Measurements from ENCODE around the gene TRIM8.

The TRIM8 gene

DNA sequence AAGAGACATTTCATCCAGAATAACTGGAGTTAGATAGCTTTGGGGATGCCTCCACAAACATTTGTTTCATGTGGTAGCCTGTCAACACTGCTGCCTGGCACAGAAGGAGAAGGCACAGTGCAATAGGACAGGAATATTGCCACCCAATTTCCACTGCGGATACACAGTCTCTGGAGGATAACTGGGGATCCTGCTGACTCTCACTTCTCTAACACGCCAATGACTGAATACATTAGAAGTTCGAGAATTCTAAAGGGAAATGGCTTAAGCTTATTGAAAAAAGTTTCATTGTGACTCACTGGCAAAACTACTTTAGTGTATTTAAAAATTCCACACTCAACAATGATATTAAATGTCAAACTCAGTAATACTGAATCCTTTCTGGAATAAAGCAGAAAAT lies 57.0 kb downstream of the TRIM8 start:
- TF ChIP-seq, protein P1, sequence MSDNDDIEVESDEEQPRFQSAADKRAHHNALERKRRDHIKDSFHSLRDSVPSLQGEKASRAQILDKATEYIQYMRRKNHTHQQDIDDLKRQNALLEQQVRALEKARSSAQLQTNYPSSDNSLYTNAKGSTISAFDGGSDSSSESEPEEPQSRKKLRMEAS (IDR thresholded peaks at IDR 0.05): no peak
- no peak for TF ChIP-seq CREB1 (IDR thresholded peaks at IDR 0.05; ENCODE audit: low read depth)
- no peak for TF ChIP-seq ZBTB7A (IDR thresholded peaks at IDR 0.05; ENCODE audit: low read depth)
- no peak for TF ChIP-seq TAF1 (IDR thresholded peaks at IDR 0.05; ENCODE audit: low read depth)
- TF ChIP-seq, protein P2, sequence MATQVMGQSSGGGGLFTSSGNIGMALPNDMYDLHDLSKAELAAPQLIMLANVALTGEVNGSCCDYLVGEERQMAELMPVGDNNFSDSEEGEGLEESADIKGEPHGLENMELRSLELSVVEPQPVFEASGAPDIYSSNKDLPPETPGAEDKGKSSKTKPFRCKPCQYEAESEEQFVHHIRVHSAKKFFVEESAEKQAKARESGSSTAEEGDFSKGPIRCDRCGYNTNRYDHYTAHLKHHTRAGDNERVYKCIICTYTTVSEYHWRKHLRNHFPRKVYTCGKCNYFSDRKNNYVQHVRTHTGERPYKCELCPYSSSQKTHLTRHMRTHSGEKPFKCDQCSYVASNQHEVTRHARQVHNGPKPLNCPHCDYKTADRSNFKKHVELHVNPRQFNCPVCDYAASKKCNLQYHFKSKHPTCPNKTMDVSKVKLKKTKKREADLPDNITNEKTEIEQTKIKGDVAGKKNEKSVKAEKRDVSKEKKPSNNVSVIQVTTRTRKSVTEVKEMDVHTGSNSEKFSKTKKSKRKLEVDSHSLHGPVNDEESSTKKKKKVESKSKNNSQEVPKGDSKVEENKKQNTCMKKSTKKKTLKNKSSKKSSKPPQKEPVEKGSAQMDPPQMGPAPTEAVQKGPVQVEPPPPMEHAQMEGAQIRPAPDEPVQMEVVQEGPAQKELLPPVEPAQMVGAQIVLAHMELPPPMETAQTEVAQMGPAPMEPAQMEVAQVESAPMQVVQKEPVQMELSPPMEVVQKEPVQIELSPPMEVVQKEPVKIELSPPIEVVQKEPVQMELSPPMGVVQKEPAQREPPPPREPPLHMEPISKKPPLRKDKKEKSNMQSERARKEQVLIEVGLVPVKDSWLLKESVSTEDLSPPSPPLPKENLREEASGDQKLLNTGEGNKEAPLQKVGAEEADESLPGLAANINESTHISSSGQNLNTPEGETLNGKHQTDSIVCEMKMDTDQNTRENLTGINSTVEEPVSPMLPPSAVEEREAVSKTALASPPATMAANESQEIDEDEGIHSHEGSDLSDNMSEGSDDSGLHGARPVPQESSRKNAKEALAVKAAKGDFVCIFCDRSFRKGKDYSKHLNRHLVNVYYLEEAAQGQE (IDR thresholded peaks at IDR 0.05; ENCODE audit: low read depth): no peak
- no peak for TF ChIP-seq CEBPB (IDR thresholded peaks at IDR 0.05)
- TF ChIP-seq TEAD4 (IDR thresholded peaks at IDR 0.05): no peak
- TF ChIP-seq, protein P3, sequence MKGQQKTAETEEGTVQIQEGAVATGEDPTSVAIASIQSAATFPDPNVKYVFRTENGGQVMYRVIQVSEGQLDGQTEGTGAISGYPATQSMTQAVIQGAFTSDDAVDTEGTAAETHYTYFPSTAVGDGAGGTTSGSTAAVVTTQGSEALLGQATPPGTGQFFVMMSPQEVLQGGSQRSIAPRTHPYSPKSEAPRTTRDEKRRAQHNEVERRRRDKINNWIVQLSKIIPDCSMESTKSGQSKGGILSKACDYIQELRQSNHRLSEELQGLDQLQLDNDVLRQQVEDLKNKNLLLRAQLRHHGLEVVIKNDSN (IDR thresholded peaks at IDR 0.05): no peak
- no peak for TF ChIP-seq EGR1 (IDR thresholded peaks at IDR 0.05)
- no peak for TF ChIP-seq EP300 (IDR thresholded peaks at IDR 0.05; ENCODE audit: borderline replicate concordance)
- no peak for TF ChIP-seq YY1 (IDR thresholded peaks at IDR 0.05; ENCODE audit: low read depth)
- TF ChIP-seq NFIC (IDR thresholded peaks at IDR 0.05): no peak
- TF ChIP-seq FOXM1 (IDR thresholded peaks at IDR 0.05; ENCODE audit: borderline replicate concordance, low read depth): no peak
- no peak for TF ChIP-seq RAD21 (IDR thresholded peaks at IDR 0.05; ENCODE audit: low read depth)

DNA sequence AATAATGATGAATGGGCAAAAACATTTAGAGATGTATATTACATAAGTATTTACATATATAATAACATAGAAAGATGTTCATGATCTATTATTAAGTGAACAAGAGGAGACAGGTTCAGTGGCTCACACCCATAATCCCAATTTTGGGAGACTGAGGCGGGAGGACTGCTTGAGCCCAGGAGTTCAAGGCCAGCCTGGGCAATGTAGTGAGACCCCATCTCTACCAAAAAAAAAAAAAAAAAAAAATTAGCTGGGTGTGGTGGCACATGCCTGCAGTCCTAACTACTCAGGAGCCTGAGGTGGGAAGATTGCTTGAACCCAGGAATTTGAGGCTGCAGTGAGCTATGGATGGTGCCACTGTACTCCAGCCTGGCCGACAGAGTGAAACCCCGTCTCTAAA lies 57.5 kb downstream of the TRIM8 start:
- TF ChIP-seq YY1 (IDR thresholded peaks at IDR 0.05; ENCODE audit: low read depth) (no peak), TAF1 (IDR thresholded peaks at IDR 0.05; ENCODE audit: low read depth) (no peak)

DNA sequence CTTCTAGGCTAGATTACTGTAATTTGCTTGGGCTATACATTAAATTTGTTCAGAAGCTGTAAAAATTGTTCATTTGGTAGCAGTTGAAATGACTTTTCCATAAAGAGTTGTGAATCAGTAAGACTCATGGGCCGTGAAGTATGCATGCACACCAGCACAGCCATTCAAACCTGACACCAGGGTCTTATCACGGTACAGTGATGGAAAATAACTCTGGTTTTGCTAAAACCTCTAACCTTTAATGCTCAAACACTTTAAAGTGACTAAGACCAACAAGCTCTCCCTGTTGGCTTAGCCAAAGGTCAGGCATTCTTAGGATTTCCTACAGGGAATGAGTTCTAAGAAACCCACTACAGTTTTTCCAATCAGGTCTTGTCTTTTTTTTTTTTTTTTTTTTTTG lies 58.5 kb downstream of the TRIM8 start:
- TF ChIP-seq TAF1 (IDR thresholded peaks at IDR 0.05; ENCODE audit: low read depth) (no peak), CREB1 (IDR thresholded peaks at IDR 0.05; ENCODE audit: low read depth) (no peak), EP300 (IDR thresholded peaks at IDR 0.05; ENCODE audit: borderline replicate concordance) (no peak), EGR1 (IDR thresholded peaks at IDR 0.05) (no peak), NFIC (IDR thresholded peaks at IDR 0.05) (no peak), ZBTB7A (IDR thresholded peaks at IDR 0.05; ENCODE audit: low read depth) (no peak), TEAD4 (IDR thresholded peaks at IDR 0.05) (no peak)
- TF ChIP-seq, protein P1 (IDR thresholded peaks at IDR 0.05): no peak
- TF ChIP-seq, protein P3 (IDR thresholded peaks at IDR 0.05): no peak
- TF ChIP-seq, protein P2 (IDR thresholded peaks at IDR 0.05; ENCODE audit: low read depth): no peak

DNA sequence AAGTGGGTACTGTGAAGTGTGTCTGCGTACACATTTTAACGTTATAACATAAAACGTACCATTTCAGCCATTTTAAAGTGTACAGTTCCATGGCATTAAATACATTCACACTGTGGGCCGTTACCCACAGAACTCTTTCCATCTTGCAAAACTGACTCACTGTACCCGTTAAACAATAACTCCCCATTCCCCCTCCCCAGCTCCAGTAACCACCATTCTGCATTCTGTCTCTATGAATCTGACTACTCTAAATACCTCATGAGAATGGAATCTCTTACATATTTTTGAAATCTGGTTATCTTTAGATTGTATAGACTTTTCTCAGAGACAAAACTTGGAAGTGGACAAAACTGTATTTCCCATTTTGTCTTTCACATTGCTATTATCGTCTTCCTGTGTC lies 60.6 kb downstream of the TRIM8 start:
- no peak for TF ChIP-seq NFIC (IDR thresholded peaks at IDR 0.05)
- TF ChIP-seq CREB1 (IDR thresholded peaks at IDR 0.05; ENCODE audit: low read depth): no peak
- no peak for TF ChIP-seq RAD21 (IDR thresholded peaks at IDR 0.05; ENCODE audit: low read depth)
- TF ChIP-seq, protein P1 (IDR thresholded peaks at IDR 0.05): no peak
- TF ChIP-seq TEAD4 (IDR thresholded peaks at IDR 0.05): no peak
- TF ChIP-seq EP300 (IDR thresholded peaks at IDR 0.05; ENCODE audit: borderline replicate concordance): no peak
- TF ChIP-seq, protein P2 (IDR thresholded peaks at IDR 0.05; ENCODE audit: low read depth): no peak
- TF ChIP-seq CEBPB (IDR thresholded peaks at IDR 0.05): no peak
- TF ChIP-seq, protein P3 (IDR thresholded peaks at IDR 0.05): no peak
- TF ChIP-seq TAF1 (IDR thresholded peaks at IDR 0.05; ENCODE audit: low read depth): no peak
- TF ChIP-seq FOXM1 (IDR thresholded peaks at IDR 0.05; ENCODE audit: borderline replicate concordance, low read depth): no peak
- no peak for TF ChIP-seq ZBTB7A (IDR thresholded peaks at IDR 0.05; ENCODE audit: low read depth)
- TF ChIP-seq YY1 (IDR thresholded peaks at IDR 0.05; ENCODE audit: low read depth): no peak
- no peak for TF ChIP-seq TCF12 (IDR thresholded peaks at IDR 0.05; ENCODE audit: low read depth)
- TF ChIP-seq EGR1 (IDR thresholded peaks at IDR 0.05): no peak
